Eye (tissue), 1 donor: ENCODE data around the gene SIPA1L3.

ENCODE experiments used
- DNase-seq: peaks from one replicate; pipeline ENCODE4 v3.0.0-alpha.2; 2015

The SIPA1L3 gene

GRCh38 chr19:38163419-38164290 is 256.6 kb downstream of the SIPA1L3 start:
- DNase-seq = no peak

GRCh38 chr19:38164526-38164925 is 257.5 kb downstream of the SIPA1L3 start:
- DNase-seq = no peak

GRCh38 chr19:38165335-38165734 is 258.3 kb downstream of the SIPA1L3 start:
- DNase-seq = no peak

- DNase-seq = no peak
Observed at GRCh38 chr19:38168637-38169036, 261.6 kb downstream of the SIPA1L3 start.

GRCh38 chr19:38170334-38170733 is 263.3 kb downstream of the SIPA1L3 start:
- no peak for DNase-seq

GRCh38 chr19:38172001-38172400 is 265.0 kb downstream of the SIPA1L3 start:
- DNase-seq = no peak

- DNase-seq = no peak
Observed at GRCh38 chr19:38173291-38174041, 266.5 kb downstream of the SIPA1L3 start.

GRCh38 chr19:38175422-38175821 is 268.4 kb downstream of the SIPA1L3 start:
- DNase-seq = no peak

- DNase-seq = no peak
Observed at GRCh38 chr19:38180071-38180470, 273.1 kb downstream of the SIPA1L3 start.

GRCh38 chr19:38182536-38183210 is 275.7 kb downstream of the SIPA1L3 start:
- no peak for DNase-seq

- peak; percentile 76 for DNase-seq
Observed at GRCh38 chr19:38183251-38183897, 276.4 kb downstream of the SIPA1L3 start.

- no peak for DNase-seq
Observed at GRCh38 chr19:38184815-38185214, 277.8 kb downstream of the SIPA1L3 start.

GRCh38 chr19:38185562-38185961 is 278.6 kb downstream of the SIPA1L3 start:
- DNase-seq = peak; percentile 60

GRCh38 chr19:38190061-38190460 is 283.1 kb downstream of the SIPA1L3 start:
- no peak for DNase-seq

GRCh38 chr19:38190793-38191192 is 283.8 kb downstream of the SIPA1L3 start:
- DNase-seq = no peak

- no peak for DNase-seq
Observed at GRCh38 chr19:38191747-38192146, 284.7 kb downstream of the SIPA1L3 start.

GRCh38 chr19:38193445-38193844 is 286.4 kb downstream of the SIPA1L3 start:
- no peak for DNase-seq

GRCh38 chr19:38194061-38194701 is 287.2 kb downstream of the SIPA1L3 start:
- no peak for DNase-seq

GRCh38 chr19:38195237-38195636 is 288.2 kb downstream of the SIPA1L3 start:
- no peak for DNase-seq

GRCh38 chr19:38196245-38196837 is 289.3 kb downstream of the SIPA1L3 start:
- DNase-seq = no peak

GRCh38 chr19:38196948-38197656 is 290.1 kb downstream of the SIPA1L3 start:
- no peak for DNase-seq
